ENCODE results near the gene SP8.

DNA sequence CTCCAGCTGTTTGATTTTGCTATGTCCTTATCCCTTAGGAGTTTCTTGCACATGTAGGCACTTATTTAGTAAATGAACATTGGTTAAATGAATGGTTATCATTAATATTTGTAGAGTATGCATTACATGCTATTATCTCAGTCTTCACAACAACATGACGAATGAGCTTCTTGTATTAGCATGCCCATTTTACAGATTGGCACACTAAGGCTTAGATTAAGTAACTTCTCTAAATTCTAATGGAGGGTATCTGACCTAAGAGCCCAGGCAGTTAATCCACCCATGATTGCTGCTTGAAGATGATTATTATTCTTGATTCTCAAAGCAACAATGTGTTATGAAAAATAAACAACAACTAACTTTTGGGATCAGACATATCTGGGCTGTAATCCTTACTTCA is 32.7 kb downstream of the SP8 start:
- TF ChIP-seq, protein P1, sequence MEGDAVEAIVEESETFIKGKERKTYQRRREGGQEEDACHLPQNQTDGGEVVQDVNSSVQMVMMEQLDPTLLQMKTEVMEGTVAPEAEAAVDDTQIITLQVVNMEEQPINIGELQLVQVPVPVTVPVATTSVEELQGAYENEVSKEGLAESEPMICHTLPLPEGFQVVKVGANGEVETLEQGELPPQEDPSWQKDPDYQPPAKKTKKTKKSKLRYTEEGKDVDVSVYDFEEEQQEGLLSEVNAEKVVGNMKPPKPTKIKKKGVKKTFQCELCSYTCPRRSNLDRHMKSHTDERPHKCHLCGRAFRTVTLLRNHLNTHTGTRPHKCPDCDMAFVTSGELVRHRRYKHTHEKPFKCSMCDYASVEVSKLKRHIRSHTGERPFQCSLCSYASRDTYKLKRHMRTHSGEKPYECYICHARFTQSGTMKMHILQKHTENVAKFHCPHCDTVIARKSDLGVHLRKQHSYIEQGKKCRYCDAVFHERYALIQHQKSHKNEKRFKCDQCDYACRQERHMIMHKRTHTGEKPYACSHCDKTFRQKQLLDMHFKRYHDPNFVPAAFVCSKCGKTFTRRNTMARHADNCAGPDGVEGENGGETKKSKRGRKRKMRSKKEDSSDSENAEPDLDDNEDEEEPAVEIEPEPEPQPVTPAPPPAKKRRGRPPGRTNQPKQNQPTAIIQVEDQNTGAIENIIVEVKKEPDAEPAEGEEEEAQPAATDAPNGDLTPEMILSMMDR (conservative IDR thresholded peaks at IDR 0.05): no peak
- TF ChIP-seq EZH2 (IDR thresholded peaks at IDR 0.05; ENCODE audit: low read depth): no peak

Measured in PC-9 (cell line).